ENCODE data around the gene ADAP1.

ADAP1 gene

DNA sequence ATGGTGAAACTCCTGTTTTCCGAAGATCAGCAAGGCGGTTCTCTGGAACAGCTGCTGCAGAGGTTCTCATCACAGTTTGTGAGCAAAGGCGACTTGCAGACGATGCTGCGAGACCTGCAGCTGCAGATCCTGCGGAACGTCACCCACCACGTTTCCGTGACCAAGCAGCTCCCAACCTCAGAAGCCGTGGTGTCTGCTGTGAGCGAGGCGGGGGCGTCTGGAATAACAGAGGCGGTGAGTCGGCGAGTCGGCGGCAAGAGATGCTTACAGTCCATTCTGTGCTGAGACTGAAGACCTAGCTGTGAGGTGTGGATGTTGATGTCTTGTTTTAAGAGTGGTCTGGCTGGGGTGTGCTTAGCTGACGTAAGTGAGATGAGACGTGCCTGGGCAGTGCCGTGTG, 94.3 kb downstream of the ADAP1 start:
- DNase-seq (ENCODE audit: low read depth), result no peak

GRCh38 chr7:859359-860030, 95.0 kb downstream of the ADAP1 start:
- no peak for DNase-seq (ENCODE audit: low read depth)

DNA sequence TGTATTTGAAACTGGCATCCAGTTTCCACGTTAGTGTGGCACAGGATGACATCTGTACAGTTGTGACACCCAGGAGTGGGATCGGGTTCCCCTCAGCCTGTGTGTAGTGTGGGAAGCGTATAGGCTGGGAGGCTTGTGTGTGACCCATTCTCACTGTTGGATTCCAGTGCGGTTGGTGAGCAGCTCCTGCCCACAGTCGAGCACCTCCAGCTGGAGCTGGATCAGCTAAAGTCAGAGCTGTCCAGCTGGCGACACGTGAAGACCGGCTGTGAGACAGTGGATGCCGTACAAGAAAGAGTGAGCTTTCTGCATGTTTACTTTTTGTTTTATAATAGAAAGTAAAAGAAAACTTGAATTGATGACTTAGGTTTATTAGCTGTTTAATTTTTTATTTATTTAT, 96.8 kb downstream of the ADAP1 start:
- no peak for DNase-seq (ENCODE audit: low read depth)

GRCh38 chr7:856444-857095, 97.9 kb downstream of the ADAP1 start:
- DNase-seq (ENCODE audit: low read depth), result no peak

- DNase-seq (ENCODE audit: low read depth), result no peak
Measured at GRCh38 chr7:855686-856369, 98.7 kb downstream of the ADAP1 start.

GRCh38 chr7:854118-854775, 100.2 kb downstream of the ADAP1 start:
- DNase-seq (ENCODE audit: low read depth), result no peak

DNA sequence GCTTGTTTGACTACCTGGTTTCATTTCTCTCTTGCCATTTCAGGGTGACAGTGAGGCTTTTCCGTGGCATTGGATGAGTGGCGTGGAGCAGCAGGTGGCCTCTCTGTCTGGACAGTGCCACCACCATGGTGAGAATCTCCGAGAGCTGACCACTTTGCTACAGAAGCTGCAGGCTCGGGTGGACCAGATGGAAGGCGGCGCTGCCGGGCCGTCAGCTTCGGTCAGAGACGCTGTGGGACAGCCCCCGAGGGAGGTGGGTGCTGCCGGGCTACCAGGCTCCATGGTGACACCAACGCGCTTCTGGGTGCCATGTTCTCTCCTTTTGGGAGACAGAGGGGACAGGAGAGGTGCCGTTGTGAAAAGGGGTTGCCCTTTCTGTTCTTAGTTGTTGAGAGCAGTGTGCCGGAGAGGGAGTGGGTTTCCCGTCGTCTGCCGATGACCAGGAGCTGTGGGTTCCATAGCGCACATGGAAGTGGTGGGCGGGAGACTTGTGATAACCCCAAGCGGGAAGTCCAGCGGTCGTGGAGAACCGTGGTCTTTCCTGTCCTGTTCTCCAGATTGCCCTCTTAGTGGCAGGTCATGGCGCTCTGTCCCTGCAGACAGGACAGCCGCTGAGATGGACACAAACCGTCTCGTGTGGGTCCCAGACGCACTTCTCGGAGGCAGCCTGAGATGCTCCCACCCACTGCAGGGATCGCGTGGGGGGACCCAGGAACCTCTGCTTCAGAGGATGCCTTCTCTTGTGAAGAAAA, 100.9 kb downstream of the ADAP1 start:
- DNase-seq (ENCODE audit: low read depth), result no peak

DNA sequence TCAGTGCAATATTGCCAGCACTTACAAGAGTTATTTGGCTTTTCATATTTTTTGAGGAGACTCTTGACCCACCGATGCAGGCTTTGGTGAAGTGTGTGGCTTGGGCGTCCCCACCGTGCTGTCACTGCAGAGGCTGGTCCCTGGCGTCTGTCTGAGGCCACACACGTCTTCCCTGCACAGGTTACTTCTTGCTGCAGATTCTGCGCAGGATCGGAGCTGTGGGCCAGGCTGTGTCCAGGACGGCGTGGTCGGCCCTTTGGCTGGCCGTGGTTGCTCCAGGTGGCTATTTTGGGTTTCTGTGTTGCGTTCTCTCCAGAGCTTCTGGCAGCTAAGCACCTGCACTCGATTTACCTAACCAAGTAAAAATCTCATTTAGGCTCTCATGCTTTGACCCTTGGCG, 103.3 kb downstream of the ADAP1 start:
- no peak for DNase-seq (ENCODE audit: low read depth)

- no peak for DNase-seq (ENCODE audit: low read depth)
Measured at GRCh38 chr7:849781-850180, 104.7 kb downstream of the ADAP1 start.

GRCh38 chr7:849145-849544, 105.3 kb downstream of the ADAP1 start:
- no peak for DNase-seq (ENCODE audit: low read depth)

Data from activated T-helper 9 cell treated with anti-CD3 and anti-CD28 coated beads, Interleukin-2, amount 50 U/mL, for 16 hours (primary cell).